Stimulated activated naive B cell treated with anti-CD40 and anti-IgM and Interleukin-4, amounts not matched to agents 10 μg/mL and 1 μg/mL and 100 μg/mL, for 72 hours (primary cell): Measurements from ENCODE around the gene TXNIP.

Source experiments
- ATAC-seq, 2 donors: fragments of 150-1000 bp; cut with Tn5 transposase; replicated peaks; 2 replicates each; pipeline ENCODE4 v1.10.0; 2021; ENCODE audit warnings: moderate library complexity in 1 of 2
- DNase-seq: peaks from one replicate; pipeline ENCODE4 v3.0.0; 2021
- H3K27ac Mint-ChIP-seq: one replicate; pipeline ENCODE4 v1.8.0; 2022; ENCODE audit warnings: mild to moderate bottlenecking, mixed read lengths
- H3K27me3 Mint-ChIP-seq, 2 donors: one replicate each; pipeline ENCODE4 v1.8.0; 2022; ENCODE audit warnings: mixed read lengths in 2 of 2
- H3K36me3 Mint-ChIP-seq, 2 donors: one replicate each; pipeline ENCODE4 v1.8.0; 2022; ENCODE audit warnings: mixed read lengths in 2 of 2, mild to moderate bottlenecking in 1 of 2
- H3K4me1 Mint-ChIP-seq, 2 donors: one replicate each; pipeline ENCODE4 v1.8.0; 2022; ENCODE audit warnings: mixed read lengths in 2 of 2, mild to moderate bottlenecking in 1 of 2
- H3K4me3 Mint-ChIP-seq, 2 donors: one replicate each; pipeline ENCODE4 v1.8.0; 2022; ENCODE audit warnings: mild to moderate bottlenecking in 2 of 2, mixed read lengths in 2 of 2, moderate library complexity in 1 of 2
- H3K9me3 Mint-ChIP-seq, 2 donors: one replicate each; pipeline ENCODE4 v1.8.0; 2022; ENCODE audit warnings: mixed read lengths in 2 of 2, mild to moderate bottlenecking in 1 of 2

The TXNIP gene

DNA sequence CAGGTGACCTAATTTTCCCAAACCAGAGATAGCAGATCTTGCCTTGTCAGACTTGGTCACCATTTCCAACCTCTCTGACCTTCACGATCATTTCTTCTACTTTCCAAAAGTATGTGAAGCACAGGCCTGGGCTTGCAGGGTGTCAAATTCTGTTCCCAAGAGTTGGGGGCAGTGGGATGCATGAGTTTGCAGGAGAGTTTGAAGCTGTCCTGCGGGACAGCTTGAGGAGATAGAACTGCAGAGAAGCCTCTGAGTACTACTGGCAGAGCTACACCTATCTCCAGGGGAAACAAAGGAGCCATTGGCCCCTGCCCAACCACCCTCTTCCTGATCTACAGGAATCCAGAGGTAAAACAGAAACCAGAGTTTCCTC lies 11.3 kb downstream of the TXNIP start:
- peak overlapping the region; percentile 39 for H3K27ac Mint-ChIP-seq

DNA sequence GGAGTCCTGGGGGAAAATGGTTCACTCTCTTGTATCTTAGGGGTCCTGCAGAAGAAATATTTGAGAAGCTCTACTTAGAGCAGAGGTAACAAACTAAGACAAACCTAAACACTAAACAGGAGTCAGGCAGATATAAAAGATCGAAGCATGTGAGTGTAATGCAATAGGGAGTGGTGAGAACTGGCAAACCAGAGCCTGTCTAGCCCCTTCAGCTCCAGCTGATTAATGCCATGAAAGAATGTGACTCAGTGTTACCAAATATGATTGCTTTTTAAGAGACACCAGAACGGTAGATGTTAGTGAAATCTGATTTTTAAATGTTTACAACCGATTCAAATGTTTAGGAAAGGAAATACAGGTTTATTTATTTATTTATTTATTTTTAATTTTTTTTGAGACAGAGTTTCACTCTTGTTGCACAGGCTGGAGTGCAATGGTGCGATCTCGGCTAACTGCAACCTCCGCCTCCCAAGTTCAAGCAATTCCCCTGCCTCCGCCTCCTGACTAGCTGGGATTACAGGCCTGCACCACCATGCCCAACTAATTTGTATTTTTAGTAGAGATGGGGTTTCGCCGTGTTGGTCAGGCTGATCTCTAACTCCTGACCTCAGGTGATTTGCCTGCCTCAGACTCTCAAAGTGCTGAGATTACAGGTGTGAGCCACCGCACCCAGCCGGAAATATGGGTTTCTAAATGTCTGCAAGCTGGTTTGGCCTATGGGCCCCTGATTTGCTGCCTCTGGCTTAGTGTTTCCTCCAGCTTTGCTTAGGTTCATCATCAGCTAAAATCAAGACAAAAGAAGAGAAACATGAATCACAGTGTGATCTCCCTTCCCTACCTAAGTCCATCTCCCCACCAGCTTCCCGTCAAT lies 12.2 kb downstream of the TXNIP start:
- H3K36me3 Mint-ChIP-seq, result no peaks in the 10 kb centered on the region
- peaks cover 40 to 51% of the 10 kb centered on the region in 2 donors for H3K4me1 Mint-ChIP-seq
- H3K27me3 Mint-ChIP-seq, result no peaks in the 10 kb centered on the region
- peak overlapping the region; percentile 39 for H3K27ac Mint-ChIP-seq
- no peak for ATAC-seq
- no peaks in the 10 kb centered on the region for H3K9me3 Mint-ChIP-seq
- H3K4me3 Mint-ChIP-seq, result no peak overlapping the region
- DNase-seq, result no peak

More for the DNA sequence above, 11.3 kb downstream of the TXNIP start:
- ATAC-seq (no peak), DNase-seq (no peak)
- H3K27me3 Mint-ChIP-seq, result no peaks in the 10 kb centered on the region
- H3K4me1 Mint-ChIP-seq, result peaks cover 42 to 51% of the 10 kb centered on the region in 2 donors
- no peaks in the 10 kb centered on the region for H3K36me3 Mint-ChIP-seq
- no peaks in the 10 kb centered on the region for H3K9me3 Mint-ChIP-seq
- peak overlapping the region; percentile 18 to 64 for H3K4me3 Mint-ChIP-seq

DNA sequence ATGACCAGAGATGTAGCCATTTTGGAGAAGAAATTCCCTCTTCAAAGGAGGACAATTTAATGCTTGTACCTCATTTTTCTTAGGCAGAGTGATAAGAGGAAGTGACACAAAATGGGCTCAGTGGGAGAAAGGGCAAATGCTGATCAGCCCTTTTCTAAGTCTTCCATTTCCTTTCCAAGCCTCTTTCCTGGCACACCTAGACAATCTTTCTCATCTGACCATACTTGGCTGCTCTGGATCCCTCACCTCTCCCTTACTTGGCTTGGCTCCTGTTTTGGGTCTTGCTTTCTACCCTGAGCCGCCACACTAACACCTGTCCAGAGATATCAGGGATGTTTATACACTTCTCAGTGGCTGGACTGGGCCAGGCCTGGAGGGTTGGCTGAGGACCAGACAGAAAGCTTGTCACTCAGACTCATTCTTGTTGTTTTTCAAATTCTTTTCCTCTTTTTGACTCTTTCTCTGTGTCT lies 13.1 kb downstream of the TXNIP start:
- Mint-ChIP-seq H3K36me3 (no peaks in the 10 kb centered on the region), H3K4me1 (peaks cover 31 to 48% of the 10 kb centered on the region in 2 donors), H3K27me3 (no peaks in the 10 kb centered on the region)

DNA sequence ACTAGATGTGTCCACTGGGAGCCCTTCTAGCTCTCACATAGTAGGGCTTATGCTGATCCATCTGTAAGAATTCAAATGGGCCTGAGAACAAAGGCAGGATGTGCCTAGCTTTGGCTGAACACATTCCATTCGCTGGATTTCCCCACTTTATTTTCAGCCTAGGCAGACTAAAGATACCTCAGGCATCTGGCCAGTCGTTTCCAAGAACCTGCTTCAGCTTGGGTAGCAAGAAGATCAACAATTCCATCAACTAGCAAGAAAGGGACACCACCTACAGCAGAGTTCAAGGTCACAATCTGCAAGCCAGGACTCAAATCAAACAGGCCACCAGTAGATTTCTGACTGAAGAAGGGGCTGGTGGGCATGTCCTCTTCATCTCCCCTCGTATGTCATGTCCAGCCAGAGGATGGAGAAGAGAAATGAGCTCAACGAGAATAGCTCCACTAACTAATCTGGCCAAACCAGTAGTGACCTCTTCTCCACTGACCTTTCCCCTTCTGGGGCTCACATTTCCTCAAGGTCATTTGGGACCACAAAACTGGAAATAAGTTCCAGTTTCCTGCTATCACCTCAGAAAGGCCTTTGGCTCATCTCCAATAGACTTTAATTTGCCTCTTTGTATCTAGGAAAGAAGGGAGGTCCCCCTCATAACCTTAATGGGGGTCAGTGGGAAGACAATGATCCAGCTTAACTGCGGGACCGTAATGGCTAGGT lies 14.2 kb downstream of the TXNIP start:
- ATAC-seq, result no peak
- peaks cover 0 to 2% of the 10 kb centered on the region in 2 donors for H3K36me3 Mint-ChIP-seq
- H3K27me3 Mint-ChIP-seq, result no peaks in the 10 kb centered on the region
- DNase-seq, result no peak
- H3K4me3 Mint-ChIP-seq, result no peak overlapping the region
- H3K9me3 Mint-ChIP-seq, result no peaks in the 10 kb centered on the region
- peak overlapping the region; percentile 89 for H3K27ac Mint-ChIP-seq
- peaks cover 22 to 53% of the 10 kb centered on the region in 2 donors for H3K4me1 Mint-ChIP-seq

More for the DNA sequence above, 13.1 kb downstream of the TXNIP start:
- ATAC-seq (no peak), DNase-seq (no peak)
- Mint-ChIP-seq H3K9me3 (no peaks in the 10 kb centered on the region), H3K27ac (peak overlapping the region; percentile 89), H3K4me3 (no peak overlapping the region)

DNA sequence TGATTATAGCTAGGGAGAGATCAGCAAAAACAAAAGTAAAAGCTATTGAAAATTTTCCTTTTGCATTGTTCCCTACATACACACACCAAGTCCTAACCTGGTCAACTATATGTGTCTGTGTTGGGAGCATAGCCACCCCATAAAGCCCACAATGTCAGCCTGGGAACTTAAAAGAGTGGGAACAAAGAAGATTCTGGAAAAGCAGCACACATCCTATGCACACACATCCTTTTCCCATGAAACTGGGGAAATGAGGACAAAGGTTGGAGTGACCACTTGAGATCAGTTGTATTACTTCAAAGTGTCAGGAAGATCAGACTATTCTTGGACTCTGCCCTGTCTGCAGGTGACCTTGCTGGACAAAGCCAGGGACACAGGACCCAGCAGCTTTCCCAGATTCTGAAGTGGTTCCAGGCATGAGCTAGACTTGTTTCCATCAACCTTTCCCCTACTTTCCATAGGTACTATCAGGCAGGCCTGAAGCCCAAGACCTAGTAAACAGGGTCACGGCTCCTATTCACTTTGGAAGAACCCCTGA lies 15.9 kb downstream of the TXNIP start:
- H3K4me3 Mint-ChIP-seq, result no peak overlapping the region
- peaks cover 0 to 2% of the 10 kb centered on the region in 2 donors for H3K36me3 Mint-ChIP-seq
- peaks cover 13 to 49% of the 10 kb centered on the region in 2 donors for H3K4me1 Mint-ChIP-seq

DNA sequence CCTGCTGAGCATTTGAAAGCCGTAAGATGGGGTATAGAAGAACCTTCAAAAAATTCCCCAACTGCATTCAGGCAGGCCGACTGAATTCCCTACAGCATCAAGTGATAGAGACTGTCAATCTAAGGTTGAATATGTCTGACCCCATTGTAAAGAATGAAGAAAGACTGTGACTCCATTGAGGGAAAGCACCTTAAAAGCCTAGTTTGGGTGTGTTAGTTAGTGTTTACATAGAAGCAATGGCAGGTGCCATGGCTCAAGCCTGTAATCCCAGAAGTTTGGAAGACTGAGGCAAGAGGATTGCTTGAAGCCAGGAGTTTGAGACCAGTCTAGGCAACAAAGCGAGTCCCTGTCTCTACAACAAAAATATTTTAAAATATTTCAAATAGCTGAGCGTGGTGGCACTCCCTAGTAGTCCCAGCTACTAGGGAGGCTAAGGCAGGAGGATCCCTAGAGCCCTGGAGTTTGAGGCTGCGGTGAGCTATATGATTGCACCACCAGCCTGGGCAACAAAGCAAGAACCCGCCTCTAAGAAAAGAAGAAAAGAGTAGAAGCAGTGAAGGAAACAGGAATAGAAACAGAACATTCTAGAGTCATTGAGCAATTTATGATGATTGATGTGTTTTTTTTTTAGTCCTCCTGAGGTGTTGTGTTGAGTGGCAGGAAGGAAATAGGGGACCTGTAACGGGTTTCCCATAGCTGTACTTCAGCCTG lies 16.5 kb downstream of the TXNIP start:
- Mint-ChIP-seq H3K9me3 (no peaks in the 10 kb centered on the region), H3K27me3 (no peaks in the 10 kb centered on the region), H3K4me1 (peaks cover 11 to 44% of the 10 kb centered on the region in 2 donors), H3K4me3 (no peak overlapping the region), H3K27ac (no peak overlapping the region), H3K36me3 (peaks cover 2 to 5% of the 10 kb centered on the region in 2 donors)
- ATAC-seq, result peak; percentile 19 to 20
- DNase-seq, result no peak

More for the DNA sequence above, 15.9 kb downstream of the TXNIP start:
- Mint-ChIP-seq H3K27me3 (no peaks in the 10 kb centered on the region), H3K27ac (no peak overlapping the region), H3K9me3 (no peaks in the 10 kb centered on the region)
- no peak for ATAC-seq
- no peak for DNase-seq

DNA sequence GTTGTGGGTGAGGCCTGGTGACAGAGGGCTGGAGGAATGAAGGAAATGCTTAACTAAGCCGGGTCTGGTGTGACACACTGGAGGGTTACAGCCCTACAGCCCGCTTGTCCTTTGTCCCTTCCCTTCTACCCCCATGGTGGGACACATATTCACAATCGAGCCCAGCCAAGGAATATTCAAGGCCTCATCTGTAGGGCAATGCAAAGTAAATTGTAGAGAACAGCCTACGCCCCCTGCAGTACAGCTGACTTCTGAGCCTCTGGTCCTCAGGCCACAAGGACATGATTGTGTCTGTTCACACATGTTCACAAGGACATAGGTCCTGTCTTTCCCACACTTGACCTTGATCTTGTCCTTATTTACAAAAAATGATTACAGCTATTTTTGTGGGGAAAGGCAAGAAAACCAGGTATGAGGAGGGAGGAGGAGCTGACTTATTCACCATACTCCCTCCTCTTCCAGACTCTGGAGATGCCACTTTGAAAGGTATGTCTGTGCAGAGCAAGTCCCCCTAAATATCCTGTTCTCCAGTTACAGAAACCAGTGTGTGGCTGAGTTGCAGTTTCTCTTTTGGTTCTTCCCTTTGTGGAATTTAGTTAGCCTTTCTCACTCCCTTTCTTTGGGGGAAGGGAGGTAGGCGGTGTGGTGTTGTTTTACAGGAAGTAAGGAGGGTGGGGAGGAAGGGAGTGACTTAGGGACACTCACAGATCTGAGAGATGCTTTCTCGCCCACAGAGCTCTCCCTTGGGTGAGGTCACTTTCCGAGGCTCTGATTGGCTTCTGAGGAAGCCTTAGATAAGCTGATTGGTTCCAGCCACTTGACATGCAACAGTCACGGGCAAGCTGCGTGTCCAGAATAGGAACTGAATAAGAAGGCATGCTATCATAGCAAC lies 17.3 kb downstream of the TXNIP start:
- Mint-ChIP-seq H3K27me3 (no peaks in the 10 kb centered on the region), H3K9me3 (no peaks in the 10 kb centered on the region), H3K36me3 (peaks cover 3 to 8% of the 10 kb centered on the region in 2 donors), H3K4me1 (peaks cover 10 to 38% of the 10 kb centered on the region in 2 donors), H3K4me3 (no peak overlapping the region), H3K27ac (no peak overlapping the region)
- ATAC-seq, result peak; percentile 87
- peak; percentile 92 for DNase-seq

DNA sequence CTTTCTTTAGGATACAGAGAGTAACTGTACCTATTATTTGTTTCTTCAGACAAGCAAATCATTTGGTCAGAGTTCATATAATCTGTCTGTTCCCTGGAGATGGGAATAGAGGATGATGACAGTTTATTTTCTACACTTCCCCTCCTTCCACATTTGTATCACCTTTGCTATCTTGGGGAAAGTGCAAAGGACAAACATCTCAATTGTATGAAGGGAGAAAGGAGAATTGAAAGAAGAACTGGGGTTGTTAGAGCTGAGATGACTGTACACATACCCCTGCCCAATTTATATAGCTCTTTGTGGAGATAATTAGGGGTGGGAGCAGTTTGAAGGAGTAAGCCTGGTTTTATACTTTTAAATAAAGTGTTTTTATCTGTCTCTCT lies 17.9 kb downstream of the TXNIP start:
- ATAC-seq, result peak; percentile 25 to 32
- Mint-ChIP-seq H3K36me3 (peaks cover 3 to 8% of the 10 kb centered on the region in 2 donors), H3K9me3 (no peaks in the 10 kb centered on the region), H3K27me3 (no peaks in the 10 kb centered on the region), H3K27ac (no peak overlapping the region), H3K4me1 (peaks cover 10 to 37% of the 10 kb centered on the region in 2 donors), H3K4me3 (no peak overlapping the region)
- no peak for DNase-seq

DNA sequence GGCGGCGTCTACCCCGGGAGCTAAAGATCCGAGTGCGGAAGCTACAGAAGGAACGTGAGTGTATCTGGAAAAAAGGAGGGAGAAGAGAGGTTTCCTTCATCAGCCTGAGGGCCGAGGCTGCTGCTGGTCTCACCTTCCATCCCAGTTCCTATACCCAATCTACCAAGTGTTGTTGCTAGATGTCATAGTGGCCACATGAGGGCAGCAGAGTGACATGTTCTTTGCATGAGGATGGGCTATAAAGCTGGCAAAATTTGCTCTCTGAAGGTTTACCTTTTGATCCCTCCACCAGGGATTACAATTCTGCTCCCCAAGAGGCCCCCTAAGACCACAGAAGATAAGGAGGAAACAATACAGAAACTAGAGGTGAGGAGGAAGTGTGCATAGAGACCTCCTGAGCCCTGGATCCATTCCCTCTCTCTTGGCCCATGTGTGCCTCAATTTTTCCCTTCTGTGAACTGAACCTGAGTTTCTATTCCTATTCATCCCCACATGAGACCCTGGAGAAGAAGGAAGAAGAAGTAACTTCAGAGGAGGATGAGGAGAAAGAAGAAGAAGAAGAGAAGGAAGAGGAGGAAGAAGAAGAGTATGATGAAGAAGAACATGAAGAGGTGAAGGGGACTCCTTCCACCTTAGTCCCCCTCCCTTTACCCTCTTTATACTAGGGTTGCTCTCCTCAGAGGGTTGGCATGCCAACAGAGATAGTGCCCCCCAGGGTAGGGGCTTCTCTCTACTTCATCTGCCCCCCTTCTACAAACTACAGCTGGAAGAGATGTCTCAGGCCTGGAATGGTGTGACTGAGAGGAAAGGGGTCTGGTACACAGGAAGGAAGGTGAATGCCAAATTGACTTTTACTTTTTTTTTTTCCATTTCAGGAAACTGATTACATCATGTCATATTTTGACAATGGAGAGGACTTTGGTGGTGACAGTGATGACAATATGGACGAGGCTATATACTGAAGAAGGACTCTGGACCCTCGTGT lies 18.6 kb downstream of the TXNIP start:
- ATAC-seq, result peak; percentile 21 to 38
- no peak for DNase-seq
- no peaks in the 10 kb centered on the region for H3K27me3 Mint-ChIP-seq
- peak overlapping the region; percentile 48 to 66 for H3K4me3 Mint-ChIP-seq
- peaks cover 6 to 8% of the 10 kb centered on the region in 2 donors for H3K36me3 Mint-ChIP-seq
- H3K9me3 Mint-ChIP-seq, result no peaks in the 10 kb centered on the region
- peaks cover 10 to 30% of the 10 kb centered on the region in 2 donors for H3K4me1 Mint-ChIP-seq
- no peak overlapping the region for H3K27ac Mint-ChIP-seq

DNA sequence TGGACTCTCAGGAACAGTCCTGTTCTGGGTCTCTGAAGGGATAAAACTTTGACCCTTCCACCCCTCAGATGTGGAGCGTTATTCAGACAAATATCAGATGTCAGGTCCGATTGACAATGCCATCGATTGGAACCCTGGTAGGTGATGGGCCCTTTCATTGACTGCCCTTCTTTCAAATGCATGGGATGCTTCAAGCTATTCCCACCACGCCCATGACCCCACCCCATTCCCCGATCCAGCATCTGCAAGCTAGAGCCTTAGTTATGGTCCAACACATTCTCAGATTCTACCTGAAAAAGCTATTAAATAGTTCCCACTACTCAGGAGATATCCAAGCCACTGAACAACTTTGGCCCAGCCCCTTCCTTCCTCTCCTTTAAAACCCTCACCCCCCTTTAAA lies 19.4 kb downstream of the TXNIP start:
- Mint-ChIP-seq H3K27ac (no peak overlapping the region), H3K9me3 (no peaks in the 10 kb centered on the region)

DNA sequence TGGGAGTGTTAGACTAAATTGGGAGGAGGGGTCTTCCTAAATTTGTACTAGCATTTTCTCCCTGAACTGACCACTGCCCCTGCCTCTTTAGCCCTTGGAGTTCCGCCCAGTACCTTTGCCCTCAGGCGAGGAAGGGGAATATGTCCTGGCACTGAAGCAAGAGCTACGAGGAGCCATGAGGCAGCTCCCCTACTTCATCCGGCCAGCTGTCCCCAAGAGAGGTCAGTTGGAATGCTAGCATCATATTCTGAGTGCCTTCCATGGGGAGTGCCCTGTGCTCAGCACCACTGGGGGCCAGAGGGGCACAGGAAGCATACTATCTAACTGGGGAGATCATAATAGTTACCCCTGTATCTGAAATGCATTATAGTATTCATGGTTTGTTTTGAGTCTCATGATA lies 21.2 kb downstream of the TXNIP start:
- no peak for DNase-seq
- no peak for ATAC-seq
- no peaks in the 10 kb centered on the region for H3K9me3 Mint-ChIP-seq
- H3K4me3 Mint-ChIP-seq, result no peak overlapping the region
- H3K27me3 Mint-ChIP-seq, result no peaks in the 10 kb centered on the region
- H3K4me1 Mint-ChIP-seq, result peaks cover 10 to 17% of the 10 kb centered on the region in 2 donors
- peaks cover 6 to 11% of the 10 kb centered on the region in 2 donors for H3K36me3 Mint-ChIP-seq
- H3K27ac Mint-ChIP-seq, result peak overlapping the region; percentile 21

More for the DNA sequence above, 19.4 kb downstream of the TXNIP start:
- Mint-ChIP-seq H3K4me1 (peaks cover 10 to 23% of the 10 kb centered on the region in 2 donors), H3K36me3 (peaks cover 6 to 8% of the 10 kb centered on the region in 2 donors), H3K4me3 (peak overlapping the region in 1 of 2 donors; percentile 48), H3K27me3 (no peaks in the 10 kb centered on the region)
- DNase-seq (no peak), ATAC-seq (no peak)

DNA sequence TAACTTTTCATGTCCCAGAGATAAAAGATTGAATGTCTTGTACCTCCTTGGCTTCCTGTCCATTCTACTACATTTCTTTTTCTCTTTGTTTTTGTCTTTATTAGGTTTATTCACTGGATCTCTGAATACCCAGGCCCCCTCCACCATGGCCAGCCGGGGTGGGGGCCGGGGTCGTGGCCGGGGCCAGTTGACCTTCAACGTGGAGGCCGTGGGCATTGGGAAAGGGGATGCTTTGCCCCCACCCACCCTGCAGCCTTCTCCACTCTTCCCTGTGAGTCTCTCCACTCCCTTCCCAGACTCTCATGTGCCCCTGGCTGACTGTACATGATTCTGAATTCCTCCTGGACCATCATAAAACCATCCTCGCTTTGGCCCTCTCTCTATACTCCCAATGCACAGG lies 21.7 kb downstream of the TXNIP start:
- no peak overlapping the region for H3K27ac Mint-ChIP-seq

More for the DNA sequence above, 21.7 kb downstream of the TXNIP start:
- peaks cover 6 to 11% of the 10 kb centered on the region in 2 donors for H3K36me3 Mint-ChIP-seq
- no peaks in the 10 kb centered on the region for H3K27me3 Mint-ChIP-seq
- H3K4me3 Mint-ChIP-seq, result no peak overlapping the region
- H3K4me1 Mint-ChIP-seq, result peaks cover 10 to 17% of the 10 kb centered on the region in 2 donors
- no peaks in the 10 kb centered on the region for H3K9me3 Mint-ChIP-seq
- ATAC-seq (no peak), DNase-seq (no peak)
